ENCODE results near the gene MPRIP. TPM values are rescaled to one million over a fixed set of nuclear protein-coding genes. Genes with fewer than 3 reads are reported as not detected.

The MPRIP gene
- total RNA-seq, 1 donor from 2014 or later = 345 TPM

DNA sequence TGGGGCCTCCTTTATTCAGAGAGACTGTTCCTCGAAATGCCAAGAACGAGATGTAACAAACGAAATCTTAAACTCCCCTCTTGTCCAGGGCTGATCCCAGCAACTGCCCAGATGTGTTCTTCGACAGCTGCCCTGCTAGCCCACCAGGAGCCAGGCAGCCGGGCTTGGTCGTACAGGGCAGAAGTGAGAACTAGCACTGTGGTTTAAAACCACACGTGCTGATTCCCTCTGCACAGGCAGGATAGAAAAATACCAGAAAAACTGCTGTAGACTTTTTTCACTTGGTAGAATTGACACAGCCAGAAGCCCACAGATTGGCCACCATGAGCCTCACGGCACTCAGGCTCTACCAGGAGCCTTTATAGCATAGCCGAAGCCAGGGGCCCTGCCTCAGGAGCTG is 130.7 kb downstream of the MPRIP start:
- no peak overlapping the region for H3K4me3 Mint-ChIP-seq (ENCODE audit: unreplicated experiment)
- H3K9me3 Mint-ChIP-seq (ENCODE audit: low read depth) = no peaks in the 10 kb centered on the region
- TF ChIP-seq, protein P1, sequence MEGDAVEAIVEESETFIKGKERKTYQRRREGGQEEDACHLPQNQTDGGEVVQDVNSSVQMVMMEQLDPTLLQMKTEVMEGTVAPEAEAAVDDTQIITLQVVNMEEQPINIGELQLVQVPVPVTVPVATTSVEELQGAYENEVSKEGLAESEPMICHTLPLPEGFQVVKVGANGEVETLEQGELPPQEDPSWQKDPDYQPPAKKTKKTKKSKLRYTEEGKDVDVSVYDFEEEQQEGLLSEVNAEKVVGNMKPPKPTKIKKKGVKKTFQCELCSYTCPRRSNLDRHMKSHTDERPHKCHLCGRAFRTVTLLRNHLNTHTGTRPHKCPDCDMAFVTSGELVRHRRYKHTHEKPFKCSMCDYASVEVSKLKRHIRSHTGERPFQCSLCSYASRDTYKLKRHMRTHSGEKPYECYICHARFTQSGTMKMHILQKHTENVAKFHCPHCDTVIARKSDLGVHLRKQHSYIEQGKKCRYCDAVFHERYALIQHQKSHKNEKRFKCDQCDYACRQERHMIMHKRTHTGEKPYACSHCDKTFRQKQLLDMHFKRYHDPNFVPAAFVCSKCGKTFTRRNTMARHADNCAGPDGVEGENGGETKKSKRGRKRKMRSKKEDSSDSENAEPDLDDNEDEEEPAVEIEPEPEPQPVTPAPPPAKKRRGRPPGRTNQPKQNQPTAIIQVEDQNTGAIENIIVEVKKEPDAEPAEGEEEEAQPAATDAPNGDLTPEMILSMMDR (IDR thresholded peaks at IDR 0.05) = no peak
- DNase-seq (ENCODE audit: low spot score) = no peak
- H3K27ac Mint-ChIP-seq (ENCODE audit: unreplicated experiment) = no peak overlapping the region
- H3K36me3 Mint-ChIP-seq (ENCODE audit: low read depth) = peaks cover 54% of the 10 kb centered on the region
- no peaks in the 10 kb centered on the region for H3K27me3 Mint-ChIP-seq (ENCODE audit: low read depth)
- H3K4me1 Mint-ChIP-seq (ENCODE audit: low read depth) = no peaks in the 10 kb centered on the region

DNA sequence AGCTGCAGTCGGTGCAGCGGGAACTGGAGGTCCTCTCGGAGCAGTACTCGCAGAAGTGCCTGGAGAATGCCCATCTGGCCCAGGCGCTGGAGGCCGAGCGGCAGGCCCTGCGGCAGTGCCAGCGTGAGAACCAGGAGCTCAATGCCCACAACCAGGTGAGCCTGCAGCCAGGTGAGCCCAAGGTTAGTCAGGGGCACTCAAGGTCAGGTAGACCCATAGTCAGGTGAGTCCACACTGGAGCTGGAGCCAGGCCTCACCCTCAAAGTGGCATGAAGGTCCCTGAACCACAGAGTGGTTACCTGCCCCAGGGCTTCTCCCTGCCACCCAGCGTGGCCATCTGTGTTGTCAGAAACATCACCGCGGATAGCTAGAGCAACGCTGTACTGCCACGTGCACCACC is 131.7 kb downstream of the MPRIP start:
- no peaks in the 10 kb centered on the region for H3K27me3 Mint-ChIP-seq (ENCODE audit: low read depth)
- DNase-seq (ENCODE audit: low spot score) = no peak
- TF ChIP-seq, protein P1 (IDR thresholded peaks at IDR 0.05) = no peak
- no peak overlapping the region for H3K27ac Mint-ChIP-seq (ENCODE audit: unreplicated experiment)
- H3K4me3 Mint-ChIP-seq (ENCODE audit: unreplicated experiment) = no peak overlapping the region
- peaks cover 52% of the 10 kb centered on the region for H3K36me3 Mint-ChIP-seq (ENCODE audit: low read depth)
- no peaks in the 10 kb centered on the region for H3K4me1 Mint-ChIP-seq (ENCODE audit: low read depth)
- H3K9me3 Mint-ChIP-seq (ENCODE audit: low read depth) = no peaks in the 10 kb centered on the region

DNA sequence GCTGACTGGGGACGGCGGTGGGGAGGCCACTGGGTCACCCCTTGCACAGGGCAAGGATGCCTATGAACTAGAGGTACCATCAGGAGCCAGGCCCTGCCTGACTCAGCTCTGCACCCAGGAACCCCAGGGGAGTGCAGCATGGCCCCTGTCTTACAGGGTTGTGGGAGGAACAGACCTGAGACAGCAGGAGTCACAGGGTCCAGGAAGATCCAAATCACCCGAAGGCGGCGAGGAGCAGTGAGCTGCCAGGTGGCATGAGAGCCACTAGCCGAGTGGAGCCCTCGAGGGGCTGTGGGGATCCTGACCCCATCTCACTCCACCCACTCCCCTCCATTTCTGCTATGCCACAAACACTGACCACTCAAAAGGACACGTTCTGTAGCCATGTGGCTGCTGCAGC is 133.1 kb downstream of the MPRIP start:
- Mint-ChIP-seq H3K27ac (ENCODE audit: unreplicated experiment) (no peak overlapping the region), H3K27me3 (ENCODE audit: low read depth) (no peaks in the 10 kb centered on the region), H3K4me3 (ENCODE audit: unreplicated experiment) (no peak overlapping the region), H3K4me1 (ENCODE audit: low read depth) (peaks cover 5% of the 10 kb centered on the region), H3K9me3 (ENCODE audit: low read depth) (no peaks in the 10 kb centered on the region), H3K36me3 (ENCODE audit: low read depth) (peaks cover 55% of the 10 kb centered on the region)
- TF ChIP-seq, protein P1 (IDR thresholded peaks at IDR 0.05) = no peak
- DNase-seq (ENCODE audit: low spot score) = no peak

GRCh38 chr17:17175917-17176316 is 133.7 kb downstream of the MPRIP start:
- Mint-ChIP-seq H3K4me3 (ENCODE audit: unreplicated experiment) (no peak overlapping the region), H3K27me3 (ENCODE audit: low read depth) (no peaks in the 10 kb centered on the region), H3K27ac (ENCODE audit: unreplicated experiment) (no peak overlapping the region), H3K9me3 (ENCODE audit: low read depth) (no peaks in the 10 kb centered on the region), H3K36me3 (ENCODE audit: low read depth) (peaks cover 61% of the 10 kb centered on the region), H3K4me1 (ENCODE audit: low read depth) (peaks cover 11% of the 10 kb centered on the region)
- TF ChIP-seq, protein P1 (IDR thresholded peaks at IDR 0.05) = no peak
- DNase-seq (ENCODE audit: low spot score) = no peak

DNA sequence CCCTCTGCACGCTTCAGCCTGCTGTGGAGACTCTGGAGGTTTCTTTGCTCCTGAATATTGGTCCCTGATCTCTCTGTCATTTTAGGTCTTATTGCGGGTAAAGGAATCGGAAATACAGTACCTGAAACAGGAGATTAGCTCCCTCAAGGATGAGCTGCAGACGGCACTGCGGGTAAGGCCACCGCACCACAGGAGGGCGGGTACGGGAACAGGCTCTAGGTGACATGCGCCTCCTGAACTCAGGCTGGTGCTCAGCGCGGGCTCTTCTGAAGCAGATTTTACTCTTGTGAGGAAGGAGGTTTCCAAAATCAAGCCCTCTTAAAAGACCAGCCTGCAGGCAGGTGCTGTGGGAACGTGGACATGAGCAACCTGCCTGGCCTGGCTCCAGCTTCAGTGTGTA is 134.1 kb downstream of the MPRIP start:
- no peaks in the 10 kb centered on the region for H3K9me3 Mint-ChIP-seq (ENCODE audit: low read depth)
- no peak overlapping the region for H3K4me3 Mint-ChIP-seq (ENCODE audit: unreplicated experiment)
- H3K27ac Mint-ChIP-seq (ENCODE audit: unreplicated experiment) = no peak overlapping the region
- peaks cover 57% of the 10 kb centered on the region for H3K36me3 Mint-ChIP-seq (ENCODE audit: low read depth)
- H3K27me3 Mint-ChIP-seq (ENCODE audit: low read depth) = no peaks in the 10 kb centered on the region
- TF ChIP-seq, protein P1 (IDR thresholded peaks at IDR 0.05) = no peak
- DNase-seq (ENCODE audit: low spot score) = no peak
- H3K4me1 Mint-ChIP-seq (ENCODE audit: low read depth) = peaks cover 14% of the 10 kb centered on the region

Data from chondrocyte (in vitro differentiated cells).